Liver (tissue), 9 donors: ENCODE measurements around the gene ZCCHC8. TPM values are rescaled to one million over a fixed set of nuclear protein-coding genes. Genes with fewer than 3 reads are reported as not detected.
"Not testable (repeated sequence)": the region's sequence is repeated elsewhere in the genome, so short reads cannot be mapped to it uniquely, and the experiment has no call there.

Experiments used
- DNase-seq: peaks from one replicate; pipeline ENCODE4 v3.0.0-alpha.2; 2017; ENCODE audit warnings: low spot score
- H3K27ac ChIP-seq, 2 donors: one replicate each; pipeline ENCODE4 v1.7.0; 2013; ENCODE audit warnings: inconsistent platforms in 2 of 2, low read length in 2 of 2, control low read depth in 1 of 2, low read depth in 1 of 2, mild to moderate bottlenecking in 1 of 2
- H3K27me3 ChIP-seq, 4 donors: one replicate each; pipeline versions ENCODE4 v1.6.1 to v1.7.0; 2013; ENCODE audit warnings: low read length in 3 of 4, inconsistent platforms in 1 of 4, mild to moderate bottlenecking in 1 of 4, moderate library complexity in 1 of 4; ENCODE audit not compliant: control insufficient read depth in 4 of 4, insufficient read depth in 4 of 4
- H3K36me3 ChIP-seq, 4 donors: one replicate each; pipeline versions ENCODE4 v1.6.1 to v1.7.0; 2013; ENCODE audit warnings: low read length in 3 of 4, mild to moderate bottlenecking in 3 of 4, low read depth in 1 of 4, moderate library complexity in 1 of 4; ENCODE audit not compliant: control insufficient read depth in 4 of 4, insufficient read depth in 3 of 4
- H3K4me1 ChIP-seq, 4 donors: one replicate each; pipeline versions ENCODE4 v1.6.1 to v1.7.0; 2013; ENCODE audit warnings: low read length in 3 of 4, mild to moderate bottlenecking in 3 of 4, moderate library complexity in 1 of 4; ENCODE audit not compliant: control insufficient read depth in 4 of 4, insufficient read depth in 4 of 4
- H3K4me3 ChIP-seq, 3 donors: one replicate each; pipeline versions ENCODE4 v1.6.1 to v1.7.0; 2013; ENCODE audit warnings: low read length in 3 of 3, control low read depth in 1 of 3, low read depth in 1 of 3, mild to moderate bottlenecking in 1 of 3
- H3K9ac ChIP-seq, 2 donors: one replicate each; pipeline ENCODE4 v1.7.0; 2013; ENCODE audit warnings: low read length in 2 of 2, mild to moderate bottlenecking in 2 of 2, moderate library complexity in 2 of 2, control low read depth in 1 of 2, low read depth in 1 of 2
- H3K9me3 ChIP-seq, 4 donors: one replicate each; pipeline versions ENCODE4 v1.6.1 to v1.7.0; 2013; ENCODE audit warnings: low read length in 3 of 4; ENCODE audit not compliant: control insufficient read depth in 4 of 4
- ATF3 ChIP-seq: IDR thresholded peaks from 2 replicates; pipeline ENCODE4 v1.6.1; 2016; ENCODE audit warnings: antibody characterized with exemption
- CTCF ChIP-seq: fragments of 150-350 bp; IDR thresholded peaks from 2 replicates; pipeline ENCODE4 v1.5.1; 2017; ENCODE audit warnings: improper control_type of control experiment, low read depth, low read length; ENCODE audit not compliant: missing input control
- EGR1 ChIP-seq, 2 donors: IDR thresholded peaks; 2 replicates each; pipeline ENCODE4 v1.6.1; 2016 to 2018; ENCODE audit warnings: antibody characterized with exemption in 2 of 2, low read depth in 2 of 2
- HNF4A ChIP-seq, 2 donors: conservative IDR thresholded peaks; 2 replicates each; pipeline ENCODE4 v1.6.1; 2016; ENCODE audit warnings: antibody characterized with exemption in 2 of 2, mild to moderate bottlenecking in 2 of 2
- REST ChIP-seq: IDR thresholded peaks from 2 replicates; pipeline ENCODE4 v1.6.1; 2016; ENCODE audit warnings: antibody characterized with exemption, mild to moderate bottlenecking
- RXRA ChIP-seq, 2 donors: IDR thresholded peaks; 2 replicates each; pipeline ENCODE4 v1.6.1; 2017 to 2018; ENCODE audit warnings: antibody characterized with exemption in 2 of 2, mild to moderate bottlenecking in 1 of 2
- SP1 ChIP-seq: IDR thresholded peaks from 2 replicates; pipeline ENCODE4 v1.6.1; 2018; ENCODE audit warnings: antibody characterized with exemption, mild to moderate bottlenecking
- YY1 ChIP-seq: IDR thresholded peaks from 2 replicates; pipeline ENCODE4 v1.6.1; 2016; ENCODE audit warnings: antibody characterized with exemption, mild to moderate bottlenecking
- ZBTB33 ChIP-seq: IDR thresholded peaks from 2 replicates; pipeline ENCODE4 v1.6.1; 2016; ENCODE audit warnings: antibody characterized with exemption
- WGBS: extraction: QIAGEN DNeasy Blood & Tissue Kit; methylation state at CpG from one replicate; pipeline ENCODE4 v1.1.7; 2013; 5-methylcytosine and 5-hydroxymethylcytosine counted together
- polyA plus RNA-seq, 2 donors: library from polyadenylated mRNA; stranded (reverse) in 1 of 2; unstranded in 1 of 2; fragments of 200-250 nt in 1 of 2; fragments of >200 nt in 1 of 2; fragmentation: Nextera tagmentation in 1 of 2; extraction: Ambion mirVana in 1 of 2; gene quantifications; one replicate each; pipeline versions ENCODE4 v1.2.1 to v1.2.3, GENCODE V29; 2013 to 2015
- total RNA-seq, 2 donors: library from RNA; depleted of rRNA; stranded (reverse); fragments of >200 nt; gene quantifications; one replicate each; pipeline ENCODE4 v1.2.3, GENCODE V29; 2014
- donor health status: healthy.
- donor health status: healthy.
- donor health status: healthy.
- donor health status: healthy.
- donor health status: healthy.

The ZCCHC8 gene
- total and polyA plus RNA-seq, 4 donors = 5.2 to 20.5 (median 12.9) TPM

DNA sequence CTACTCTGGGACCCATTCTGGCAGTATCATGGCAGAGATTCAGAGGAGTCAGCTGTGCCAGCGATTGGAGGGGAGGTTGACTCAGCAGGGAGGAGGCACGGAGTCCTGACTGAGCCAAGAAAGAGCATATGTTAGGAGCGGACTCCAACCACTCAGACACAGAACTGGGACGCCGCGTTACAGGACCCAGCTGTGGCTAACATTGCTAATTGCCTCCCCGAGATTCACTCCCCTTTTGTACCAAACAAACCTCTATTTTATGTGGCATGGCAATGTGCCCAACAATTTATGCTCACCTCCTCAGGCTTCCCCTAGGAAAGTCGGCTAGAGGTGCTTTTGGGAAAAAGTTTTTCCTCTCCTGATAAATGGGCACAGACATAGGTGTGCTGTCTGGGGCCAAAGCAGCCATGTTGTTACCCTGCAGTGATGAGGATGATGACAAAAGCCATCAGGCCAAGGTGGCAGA is 63.0 kb downstream of the ZCCHC8 start (continued):
- TF ChIP-seq ZBTB33 (no peak), RXRA (IDR thresholded peaks at IDR 0.05) (no peak)

GRCh38 chr12:122435186-122435585 is 65.5 kb downstream of the ZCCHC8 start:
- DNase-seq = no peak
- no peaks in the 10 kb centered on the region for H3K27me3 ChIP-seq
- H3K9me3 ChIP-seq = no peaks in the 10 kb centered on the region
- no peaks in the 10 kb centered on the region for H3K36me3 ChIP-seq
- 89% methylated on average over 4 of the region's 4 CpGs for WGBS
- H3K4me3 ChIP-seq = no peak overlapping the region
- H3K4me1 ChIP-seq = peaks cover 0 to 2% (median under 1%) of the 10 kb centered on the region in 4 donors
- TF ChIP-seq CTCF (no peak), ZBTB33 (no peak), SP1 (no peak)
- H3K27ac ChIP-seq = no peak overlapping the region
- no peak overlapping the region for H3K9ac ChIP-seq

DNA sequence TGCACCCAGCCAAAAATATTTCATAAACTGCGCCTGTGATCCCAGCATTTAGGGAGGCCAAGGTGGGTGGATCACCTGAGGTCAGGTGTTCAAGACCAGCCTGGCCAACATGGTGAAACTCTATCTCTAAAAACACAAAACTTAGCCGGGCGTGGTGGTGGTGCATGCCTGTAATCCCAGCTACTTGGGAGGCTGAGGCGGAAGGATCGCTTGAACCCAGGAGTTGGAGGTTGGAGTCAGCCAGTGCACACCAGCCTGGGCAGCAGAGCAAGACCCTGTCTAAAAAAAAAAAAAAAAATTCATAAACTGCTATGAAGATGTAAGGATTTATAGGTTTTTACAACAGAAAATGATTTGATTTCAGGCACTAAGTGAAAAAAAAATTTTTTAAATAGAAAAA is 71.7 kb downstream of the ZCCHC8 start:
- not testable (repeated sequence) for H3K27me3 ChIP-seq, DNase-seq
- WGBS = 96% methylated on average over 5 of the region's 5 CpGs

GRCh38 chr12:122427403-122427802 is 73.3 kb downstream of the ZCCHC8 start:
- no peaks in the 10 kb centered on the region for H3K27me3 ChIP-seq
- TF ChIP-seq YY1 = no peak
- no peak for TF ChIP-seq REST
- no peak for TF ChIP-seq EGR1 (IDR thresholded peaks at IDR 0.05; ENCODE audit: low read depth in 2 of 2)
- TF ChIP-seq CTCF = no peak
- TF ChIP-seq HNF4A (conservative IDR thresholded peaks at IDR 0.05) = no peak
- no peak for TF ChIP-seq ZBTB33
- no peak for TF ChIP-seq ATF3

More for the DNA sequence above, 71.7 kb downstream of the ZCCHC8 start:
- not testable (repeated sequence) for H3K27ac ChIP-seq, H3K36me3 ChIP-seq, H3K9me3 ChIP-seq, H3K4me1 ChIP-seq, H3K9ac ChIP-seq, H3K4me3 ChIP-seq

More at GRCh38 chr12:122427403-122427802, 73.3 kb downstream of the ZCCHC8 start:
- Histone ChIP-seq H3K36me3 (no peaks in the 10 kb centered on the region), H3K9ac (no peak overlapping the region), H3K9me3 (no peaks in the 10 kb centered on the region), H3K4me3 (no peak overlapping the region), H3K4me1 (peaks cover 1 to 14% (median 7%) of the 10 kb centered on the region in 4 donors), H3K27ac (no peak overlapping the region)
- DNase-seq = no peak
- WGBS = 97% methylated on average over 9 of the region's 9 CpGs
